ENCODE results near the gene RND3.

Gene RND3

GRCh38 chr2:150466741-150467620 lies 20.5 kb downstream of the RND3 start:
- DNase-seq (ENCODE audit: low read depth): peak; percentile 83
- TF ChIP-seq CTCF (IDR thresholded peaks at IDR 0.05; ENCODE audit: control insufficient read depth, insufficient read depth, low read depth, low read length, missing control alignments): no peak
- H3K4me3 ChIP-seq (ENCODE audit: control insufficient read depth, low read depth, low read length): no peak overlapping the region

GRCh38 chr2:150465703-150466569 lies 21.5 kb downstream of the RND3 start:
- no peak for DNase-seq (ENCODE audit: low read depth)
- TF ChIP-seq CTCF (IDR thresholded peaks at IDR 0.05; ENCODE audit: control insufficient read depth, insufficient read depth, low read depth, low read length, missing control alignments): no peak
- no peak overlapping the region for H3K4me3 ChIP-seq (ENCODE audit: control insufficient read depth, low read depth, low read length)

- DNase-seq (ENCODE audit: low read depth): no peak
- no peak for TF ChIP-seq CTCF (IDR thresholded peaks at IDR 0.05; ENCODE audit: control insufficient read depth, insufficient read depth, low read depth, low read length, missing control alignments)
- H3K4me3 ChIP-seq (ENCODE audit: control insufficient read depth, low read depth, low read length): no peak overlapping the region
Observed at GRCh38 chr2:150464986-150465385, 22.5 kb downstream of the RND3 start.

GRCh38 chr2:150464270-150464669 lies 23.2 kb downstream of the RND3 start:
- no peak for DNase-seq (ENCODE audit: low read depth)
- no peak overlapping the region for H3K4me3 ChIP-seq (ENCODE audit: control insufficient read depth, low read depth, low read length)
- no peak for TF ChIP-seq CTCF (IDR thresholded peaks at IDR 0.05; ENCODE audit: control insufficient read depth, insufficient read depth, low read depth, low read length, missing control alignments)

GRCh38 chr2:150462770-150463169 lies 24.7 kb downstream of the RND3 start:
- no peak overlapping the region for H3K4me3 ChIP-seq (ENCODE audit: control insufficient read depth, low read depth, low read length)
- TF ChIP-seq CTCF (IDR thresholded peaks at IDR 0.05; ENCODE audit: control insufficient read depth, insufficient read depth, low read depth, low read length, missing control alignments): no peak
- no peak for DNase-seq (ENCODE audit: low read depth)

- H3K4me3 ChIP-seq (ENCODE audit: control insufficient read depth, low read depth, low read length): no peak overlapping the region
- peak; percentile 57 for DNase-seq (ENCODE audit: low read depth)
- TF ChIP-seq CTCF (IDR thresholded peaks at IDR 0.05; ENCODE audit: control insufficient read depth, insufficient read depth, low read depth, low read length, missing control alignments): no peak
Observed at GRCh38 chr2:150459281-150459680, 28.2 kb downstream of the RND3 start.

Measured in AG09309 (cell line).